ENCODE results near the gene SKIC2.

Gene SKIC2

DNA sequence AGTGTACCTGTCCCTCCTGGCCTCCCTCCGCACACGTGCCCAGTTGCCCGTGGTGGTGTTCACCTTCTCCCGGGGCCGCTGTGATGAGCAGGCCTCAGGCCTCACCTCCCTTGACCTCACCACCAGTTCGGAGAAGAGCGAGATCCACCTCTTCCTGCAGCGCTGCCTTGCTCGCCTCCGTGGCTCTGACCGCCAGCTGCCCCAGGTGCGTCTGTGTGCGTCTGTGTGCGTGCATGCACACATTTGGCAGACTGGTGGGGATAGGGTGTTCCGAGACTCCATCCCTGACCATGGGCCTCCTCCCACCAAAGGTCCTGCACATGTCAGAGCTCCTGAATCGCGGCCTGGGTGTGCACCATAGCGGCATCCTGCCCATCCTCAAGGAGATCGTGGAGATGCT, 4.9 kb downstream of the SKIC2 start:
- no peak overlapping the region for H3K27ac ChIP-seq (ENCODE audit: low read depth, low read length)
- TF ChIP-seq, protein P1, sequence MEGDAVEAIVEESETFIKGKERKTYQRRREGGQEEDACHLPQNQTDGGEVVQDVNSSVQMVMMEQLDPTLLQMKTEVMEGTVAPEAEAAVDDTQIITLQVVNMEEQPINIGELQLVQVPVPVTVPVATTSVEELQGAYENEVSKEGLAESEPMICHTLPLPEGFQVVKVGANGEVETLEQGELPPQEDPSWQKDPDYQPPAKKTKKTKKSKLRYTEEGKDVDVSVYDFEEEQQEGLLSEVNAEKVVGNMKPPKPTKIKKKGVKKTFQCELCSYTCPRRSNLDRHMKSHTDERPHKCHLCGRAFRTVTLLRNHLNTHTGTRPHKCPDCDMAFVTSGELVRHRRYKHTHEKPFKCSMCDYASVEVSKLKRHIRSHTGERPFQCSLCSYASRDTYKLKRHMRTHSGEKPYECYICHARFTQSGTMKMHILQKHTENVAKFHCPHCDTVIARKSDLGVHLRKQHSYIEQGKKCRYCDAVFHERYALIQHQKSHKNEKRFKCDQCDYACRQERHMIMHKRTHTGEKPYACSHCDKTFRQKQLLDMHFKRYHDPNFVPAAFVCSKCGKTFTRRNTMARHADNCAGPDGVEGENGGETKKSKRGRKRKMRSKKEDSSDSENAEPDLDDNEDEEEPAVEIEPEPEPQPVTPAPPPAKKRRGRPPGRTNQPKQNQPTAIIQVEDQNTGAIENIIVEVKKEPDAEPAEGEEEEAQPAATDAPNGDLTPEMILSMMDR (IDR thresholded peaks at IDR 0.05; ENCODE audit: low read depth, low read length, poor library complexity, severe bottlenecking), result no peak
- no peak for TF ChIP-seq EZH2phosphoT487 (IDR thresholded peaks at IDR 0.05; ENCODE audit: borderline replicate concordance, low read length)
- H3K79me2 ChIP-seq (ENCODE audit: control insufficient read depth, low read length), result peaks cover 17% of the 10 kb centered on the region
- H3F3A ChIP-seq (ENCODE audit: control insufficient read depth, insufficient read depth), result no peaks in the 10 kb centered on the region
- H3K9me2 ChIP-seq (replicated peaks; ENCODE audit: control insufficient read depth, low read length), result no peaks in the 10 kb centered on the region
- no peak overlapping the region for H3K4me3 ChIP-seq (ENCODE audit: low read length)
- peaks cover 11% of the 10 kb centered on the region for H3K4me1 ChIP-seq (ENCODE audit: control insufficient read depth, low read length)
- no peaks in the 10 kb centered on the region for H3K27me3 ChIP-seq (ENCODE audit: control insufficient read depth, low read length)
- no peaks in the 10 kb centered on the region for H3K9me3 ChIP-seq (ENCODE audit: control insufficient read depth, insufficient read depth, low read length)
- peaks cover 85% of the 10 kb centered on the region for H3K36me3 ChIP-seq (ENCODE audit: control insufficient read depth, low read length)
- H3K4me2 ChIP-seq (ENCODE audit: low read length), result no peak overlapping the region
- no peaks in the 10 kb centered on the region for H4K20me1 ChIP-seq (ENCODE audit: control insufficient read depth, insufficient read depth, low read depth, low read length)

DNA sequence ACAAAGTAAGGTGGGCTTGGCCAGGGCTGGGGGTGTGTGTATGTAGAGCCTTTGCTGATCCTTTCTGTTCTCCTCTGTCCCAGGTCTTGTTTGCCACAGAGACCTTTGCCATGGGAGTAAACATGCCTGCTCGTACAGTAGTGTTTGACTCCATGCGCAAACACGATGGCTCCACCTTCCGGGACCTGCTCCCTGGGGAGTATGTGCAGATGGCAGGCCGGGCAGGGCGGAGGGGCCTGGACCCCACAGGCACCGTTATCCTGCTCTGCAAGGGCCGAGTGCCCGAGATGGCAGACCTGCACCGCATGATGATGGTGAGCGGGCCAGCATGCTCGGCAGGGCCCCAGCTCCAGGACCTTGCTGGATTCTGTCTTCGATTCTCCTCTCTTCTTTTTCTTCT, 6.7 kb downstream of the SKIC2 start:
- no peak overlapping the region for H3K27ac ChIP-seq (ENCODE audit: low read depth, low read length)
- H3K9me2 ChIP-seq (replicated peaks; ENCODE audit: control insufficient read depth, low read length), result no peaks in the 10 kb centered on the region
- H3K36me3 ChIP-seq (ENCODE audit: control insufficient read depth, low read length), result peaks cover 96% of the 10 kb centered on the region
- no peak overlapping the region for H3K4me3 ChIP-seq (ENCODE audit: low read length)
- H3F3A ChIP-seq (ENCODE audit: control insufficient read depth, insufficient read depth), result no peaks in the 10 kb centered on the region
- no peak overlapping the region for H3K4me2 ChIP-seq (ENCODE audit: low read length)
- H3K9me3 ChIP-seq (ENCODE audit: control insufficient read depth, insufficient read depth, low read length), result no peaks in the 10 kb centered on the region
- H4K20me1 ChIP-seq (ENCODE audit: control insufficient read depth, insufficient read depth, low read depth, low read length), result no peaks in the 10 kb centered on the region
- H3K27me3 ChIP-seq (ENCODE audit: control insufficient read depth, low read length), result no peaks in the 10 kb centered on the region
- TF ChIP-seq, protein P1 (IDR thresholded peaks at IDR 0.05; ENCODE audit: low read depth, low read length, poor library complexity, severe bottlenecking), result no peak
- no peak for TF ChIP-seq EZH2phosphoT487 (IDR thresholded peaks at IDR 0.05; ENCODE audit: borderline replicate concordance, low read length)
- H3K79me2 ChIP-seq (ENCODE audit: control insufficient read depth, low read length), result peaks cover 12% of the 10 kb centered on the region
- peaks cover 10% of the 10 kb centered on the region for H3K4me1 ChIP-seq (ENCODE audit: control insufficient read depth, low read length)

DNA sequence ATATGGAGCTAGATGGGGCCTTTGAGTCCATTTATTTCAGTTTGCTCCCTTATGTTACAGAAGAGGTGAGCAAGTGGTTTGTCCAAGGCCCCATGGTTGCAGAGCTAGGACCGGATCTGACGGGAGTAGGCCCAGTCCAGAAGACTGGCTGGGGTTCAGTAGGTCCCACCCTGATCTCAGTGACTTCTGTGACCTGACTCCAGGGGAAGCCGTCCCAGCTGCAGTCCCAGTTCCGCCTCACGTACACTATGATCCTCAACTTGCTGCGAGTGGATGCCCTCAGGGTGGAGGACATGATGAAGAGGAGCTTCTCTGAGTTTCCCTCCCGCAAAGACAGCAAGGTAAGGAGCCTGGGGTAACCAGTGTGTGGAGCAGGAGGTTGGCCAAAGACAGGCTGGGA, 7.5 kb downstream of the SKIC2 start:
- H3K4me1 ChIP-seq (ENCODE audit: control insufficient read depth, low read length), result peaks cover 17% of the 10 kb centered on the region
- H3K36me3 ChIP-seq (ENCODE audit: control insufficient read depth, low read length), result peaks cover 96% of the 10 kb centered on the region
- H3K4me3 ChIP-seq (ENCODE audit: low read length), result no peak overlapping the region
- H3K4me2 ChIP-seq (ENCODE audit: low read length), result no peak overlapping the region
- no peaks in the 10 kb centered on the region for H3K9me2 ChIP-seq (replicated peaks; ENCODE audit: control insufficient read depth, low read length)
- no peak for TF ChIP-seq EZH2phosphoT487 (IDR thresholded peaks at IDR 0.05; ENCODE audit: borderline replicate concordance, low read length)
- TF ChIP-seq, protein P1 (IDR thresholded peaks at IDR 0.05; ENCODE audit: low read depth, low read length, poor library complexity, severe bottlenecking), result no peak
- H3K27me3 ChIP-seq (ENCODE audit: control insufficient read depth, low read length), result no peaks in the 10 kb centered on the region
- no peak overlapping the region for H3K27ac ChIP-seq (ENCODE audit: low read depth, low read length)
- no peaks in the 10 kb centered on the region for H3K9me3 ChIP-seq (ENCODE audit: control insufficient read depth, insufficient read depth, low read length)
- no peaks in the 10 kb centered on the region for H4K20me1 ChIP-seq (ENCODE audit: control insufficient read depth, insufficient read depth, low read depth, low read length)
- H3K79me2 ChIP-seq (ENCODE audit: control insufficient read depth, low read length), result peaks cover 18% of the 10 kb centered on the region
- H3F3A ChIP-seq (ENCODE audit: control insufficient read depth, insufficient read depth), result no peaks in the 10 kb centered on the region
